NCI-H2171 (cell line): Measurements from ENCODE around the gene VPS26A.
"Not testable (repeated sequence)": the region's sequence is repeated elsewhere in the genome, so short reads cannot be mapped to it uniquely, and the experiment has no call there.

Experiments used
- DNase-seq: peaks from one replicate; lab custom pipeline; 2025; lab: John Stamatoyannopoulos, UW

Gene VPS26A

GRCh38 chr10:69103784-69104183 is 20.2 kb upstream of the VPS26A start:
- DNase-seq, result no peak

GRCh38 chr10:69104994-69105790 is 18.8 kb upstream of the VPS26A start:
- no peak for DNase-seq

- no peak for DNase-seq
These were observed 16.8 kb upstream of the VPS26A start for GRCh38 chr10:69107176-69107490.

GRCh38 chr10:69107699-69108098 is 16.3 kb upstream of the VPS26A start:
- DNase-seq, result no peak

GRCh38 chr10:69119896-69120295 is 4.1 kb upstream of the VPS26A start:
- no peak for DNase-seq

GRCh38 chr10:69123306-69123746 is 652 bp upstream of the VPS26A start:
- DNase-seq, result peak; percentile 17

GRCh38 chr10:69124563-69125268 is 738 bp downstream of the VPS26A start:
- peak; percentile 1 for DNase-seq

- DNase-seq, result no peak
These were observed 1.6 kb downstream of the VPS26A start for GRCh38 chr10:69125554-69125953.

- DNase-seq, result no peak
These were observed 6.3 kb downstream of the VPS26A start for GRCh38 chr10:69130251-69130650.

- no peak for DNase-seq
These were observed 16.0 kb downstream of the VPS26A start for GRCh38 chr10:69139961-69140360.

GRCh38 chr10:69141304-69141703 is 17.3 kb downstream of the VPS26A start:
- no peak for DNase-seq

- not testable (repeated sequence) for DNase-seq
These were observed 18.1 kb downstream of the VPS26A start for GRCh38 chr10:69142074-69142473.

GRCh38 chr10:69142983-69143382 is 19.0 kb downstream of the VPS26A start:
- DNase-seq, result no peak

GRCh38 chr10:69145329-69145728 is 21.4 kb downstream of the VPS26A start:
- DNase-seq, result no peak

GRCh38 chr10:69145864-69146263 is 21.9 kb downstream of the VPS26A start:
- no peak for DNase-seq

- DNase-seq, result no peak
These were observed 22.8 kb downstream of the VPS26A start for GRCh38 chr10:69146759-69147158.

- no peak for DNase-seq
These were observed 28.0 kb downstream of the VPS26A start for GRCh38 chr10:69151984-69152383.

- no peak for DNase-seq
These were observed 29.2 kb downstream of the VPS26A start for GRCh38 chr10:69153227-69153626.

GRCh38 chr10:69160809-69161241 is 36.8 kb downstream of the VPS26A start:
- no peak for DNase-seq

- no peak for DNase-seq
These were observed 44.5 kb downstream of the VPS26A start for GRCh38 chr10:69168493-69168892.

GRCh38 chr10:69172241-69172982 is 48.4 kb downstream of the VPS26A start:
- no peak for DNase-seq

GRCh38 chr10:69175326-69175725 is 51.3 kb downstream of the VPS26A start:
- not testable (repeated sequence) for DNase-seq

GRCh38 chr10:69176823-69177222 is 52.8 kb downstream of the VPS26A start:
- DNase-seq, result no peak
